H1 (cell line): Measurements from ENCODE around the gene MYLIP. TPM values are rescaled to one million over a fixed set of nuclear protein-coding genes. Genes with fewer than 3 reads are reported as not detected.

Experiments
- CTCF ChIA-PET: fragments of 300-600 bp; sonication (Branson Sonifier 250); formaldehyde crosslinking; loops from one replicate; lab custom pipeline; 2021; ENCODE audit not compliant: partially characterized antibody; lab: Charles Lee
- POLR2A ChIA-PET: fragments of 300-600 bp; sonication (Branson Sonifier 250); formaldehyde crosslinking; loops from one replicate; lab custom pipeline; 2021; ENCODE audit warnings: inconsistent platforms; ENCODE audit not compliant: partially characterized antibody; lab: Charles Lee
- DNase-seq, 2 experiments: peaks; one replicate each; pipeline versions ENCODE4 v3.0.0 to v3.0.0-alpha.2; 2010 to 2022; ENCODE audit warnings: low spot score in 2 of 2, low read depth in 1 of 2, mixed read lengths in 1 of 2
- FAIRE-seq: peaks from 2 replicates; lab custom pipeline; 2011; peaks lifted over from hg19 to GRCh38; lab: Jason Lieb, UNC
- H2AFZ ChIP-seq: 2 replicates; pipeline ENCODE4 v1.8.1; 2012; ENCODE audit warnings: low read length, inconsistent platforms
- H2AK5ac ChIP-seq: 2 replicates; pipeline ENCODE4 v1.6.1; 2013; ENCODE audit warnings: low read depth, low read length
- H2BK120ac ChIP-seq: replicated peaks from 2 replicates; pipeline ENCODE3; 2013; ENCODE audit warnings: low read depth, low read length, inconsistent platforms
- H2BK12ac ChIP-seq: 2 replicates; pipeline ENCODE4 v1.6.1; 2013; ENCODE audit warnings: low read depth, low read length
- H2BK15ac ChIP-seq: 2 replicates; pipeline ENCODE4 v1.6.1; 2013; ENCODE audit warnings: low read length
- H2BK20ac ChIP-seq: 2 replicates; pipeline ENCODE4 v1.6.1; 2013; ENCODE audit warnings: low read length
- H2BK5ac ChIP-seq: 2 replicates; pipeline ENCODE4 v1.6.1; 2013; ENCODE audit warnings: low read depth, low read length
- H3K14ac ChIP-seq: 2 replicates; pipeline ENCODE4 v1.6.1; 2013; ENCODE audit warnings: inconsistent platforms; ENCODE audit not compliant: insufficient read length
- H3K18ac ChIP-seq: 2 replicates; pipeline ENCODE4 v1.6.1; 2013; ENCODE audit warnings: low read length; ENCODE audit errors: extremely low read depth
- H3K23ac ChIP-seq: 2 replicates; pipeline ENCODE4 v1.6.1; 2013; ENCODE audit warnings: inconsistent platforms; ENCODE audit not compliant: insufficient read length
- H3K23me2 ChIP-seq: 2 replicates; pipeline ENCODE4 v1.6.1; 2013; ENCODE audit warnings: low read depth, low read length
- H3K27ac ChIP-seq: 2 replicates; pipeline ENCODE4 v1.6.1; 2011; ENCODE audit warnings: low read depth, low read length, inconsistent platforms
- H3K27me3 ChIP-seq, 4 experiments: replicated peaks in 1 of 4; 1 replicate in 1 of 4; 2 replicates in 3 of 4; pipeline versions ENCODE4 v1.6.1 to v1.8.1; 2011 to 2013; ENCODE audit warnings: low read length in 3 of 4, mild to moderate bottlenecking in 3 of 4, inconsistent platforms in 2 of 4, mixed read lengths in 2 of 4, moderate library complexity in 1 of 4; ENCODE audit not compliant: control insufficient read depth in 3 of 4, insufficient read depth in 3 of 4; ENCODE audit errors: extremely low read depth in 1 of 4
- H3K36me3 ChIP-seq, 4 experiments: 2 replicates each; pipeline versions ENCODE4 v1.6.1 to v1.8.1; 2011 to 2013; ENCODE audit warnings: mild to moderate bottlenecking in 4 of 4, low read length in 3 of 4, moderate library complexity in 2 of 4, control low read depth in 1 of 4, inconsistent platforms in 1 of 4; ENCODE audit not compliant: insufficient read depth in 4 of 4, control insufficient read depth in 2 of 4
- H3K4ac ChIP-seq: replicated peaks from 2 replicates; pipeline ENCODE3; 2013; ENCODE audit warnings: low read length, low read depth, mixed read lengths, inconsistent platforms; ENCODE audit not compliant: insufficient read length
- H3K4me1 ChIP-seq, 4 experiments: replicated peaks in 1 of 4; 1 replicate in 1 of 4; 2 replicates in 3 of 4; pipeline versions ENCODE4 v1.6.1 to v1.8.1; 2011 to 2013; ENCODE audit warnings: low read length in 3 of 4, inconsistent platforms in 2 of 4, mixed read lengths in 1 of 4; ENCODE audit not compliant: insufficient read depth in 4 of 4, control insufficient read depth in 3 of 4
- H3K4me2 ChIP-seq, 2 experiments: 2 replicates each; pipeline versions ENCODE4 v1.6.1 to v1.8.1; 2011 to 2013; ENCODE audit warnings: low read depth in 2 of 2, low read length in 2 of 2, control low read depth in 1 of 2, inconsistent platforms in 1 of 2, mild to moderate bottlenecking in 1 of 2; ENCODE audit not compliant: insufficient read depth in 1 of 2
- H3K4me3 ChIP-seq, 4 experiments: fragments of 200-600, 300-600 bp in 1 of 4; sonication (generic), shearing (Covaris generic), sonication (Bioruptor Twin) in 1 of 4; 2 replicates each; pipeline versions ENCODE4 v1.5.1 to v1.8.1; 2011 to 2016; ENCODE audit warnings: low read length in 4 of 4, low read depth in 3 of 4, control low read depth in 2 of 4, inconsistent platforms in 2 of 4, mild to moderate bottlenecking in 2 of 4, mixed read lengths in 1 of 4, moderate library complexity in 1 of 4; ENCODE audit not compliant: insufficient read depth in 2 of 4; ENCODE audit errors: extremely low read depth in 1 of 4
- H3K56ac ChIP-seq: replicated peaks from 2 replicates; pipeline ENCODE3; 2013; ENCODE audit warnings: low read depth, mild to moderate bottlenecking, mixed read lengths, low read length, inconsistent platforms; ENCODE audit not compliant: insufficient read length
- H3K79me1 ChIP-seq: 2 replicates; pipeline ENCODE4 v1.6.1; 2013; ENCODE audit warnings: low read depth, low read length, control low read depth
- H3K79me2 ChIP-seq, 2 experiments: 2 replicates each; pipeline versions ENCODE4 v1.6.1 to v1.8.1; 2012 to 2013; ENCODE audit warnings: low read length in 2 of 2, mild to moderate bottlenecking in 2 of 2, inconsistent platforms in 1 of 2; ENCODE audit not compliant: insufficient read depth in 2 of 2, control insufficient read depth in 1 of 2
- H3K9ac ChIP-seq, 4 experiments: replicated peaks in 1 of 4; 1 replicate in 1 of 4; 2 replicates in 3 of 4; pipeline versions ENCODE4 v1.6.1 to v1.8.1; 2011 to 2013; ENCODE audit warnings: low read depth in 3 of 4, low read length in 3 of 4, control low read depth in 2 of 4, mild to moderate bottlenecking in 2 of 4, moderate library complexity in 2 of 4, inconsistent platforms in 1 of 4; ENCODE audit errors: extremely low read depth in 1 of 4
- H3K9me3 ChIP-seq, 2 experiments: 2 replicates each; pipeline versions ENCODE4 v1.6.1 to v1.8.1; 2012 to 2013; ENCODE audit warnings: mild to moderate bottlenecking in 2 of 2, moderate library complexity in 2 of 2, control low read depth in 1 of 2, inconsistent platforms in 1 of 2, low read depth in 1 of 2, low read length in 1 of 2, mixed read lengths in 1 of 2; ENCODE audit not compliant: insufficient read depth in 2 of 2
- H4K20me1 ChIP-seq, 2 experiments: replicated peaks in 1 of 2; 2 replicates each; pipeline versions ENCODE3 to v1.8.1; 2011 to 2013; ENCODE audit warnings: inconsistent platforms in 2 of 2, low read length in 2 of 2, mild to moderate bottlenecking in 1 of 2; ENCODE audit not compliant: insufficient read depth in 2 of 2, control insufficient read depth in 1 of 2
- H4K5ac ChIP-seq: 2 replicates; pipeline ENCODE4 v1.6.1; 2013; ENCODE audit warnings: low read length, low read depth, mixed read lengths, inconsistent platforms; ENCODE audit not compliant: insufficient read length
- H4K8ac ChIP-seq: 2 replicates; pipeline ENCODE4 v1.8.0; 2013; ENCODE audit warnings: mild to moderate bottlenecking, moderate library complexity, low read length, inconsistent platforms; ENCODE audit not compliant: insufficient read depth; ENCODE audit errors: extremely low read depth
- H4K91ac ChIP-seq: replicated peaks from 2 replicates; pipeline ENCODE3; 2013; ENCODE audit warnings: low read length, mixed read lengths, inconsistent platforms; ENCODE audit not compliant: insufficient read length
- ASH2L ChIP-seq: fragments of 200-600, 300-600 bp; sonication (generic); IDR thresholded peaks from one replicate; pipeline ENCODE4 v1.7.1; 2017; ENCODE audit warnings: low read length
- ATF2 ChIP-seq: IDR thresholded peaks from 2 replicates; pipeline ENCODE4 v1.6.1; 2012; ENCODE audit warnings: low read length, inconsistent platforms
- CTBP2 ChIP-seq: IDR thresholded peaks from 2 replicates; pipeline ENCODE4 v1.7.0; 2011; ENCODE audit warnings: borderline replicate concordance, mild to moderate bottlenecking, moderate library complexity, mixed read lengths, low read length; ENCODE audit not compliant: insufficient read depth, insufficient read length
- EGR1 ChIP-seq: IDR thresholded peaks from 2 replicates; pipeline ENCODE4 v1.6.1; 2011; ENCODE audit warnings: low read depth, low read length, borderline replicate concordance
- EP300 ChIP-seq, 2 experiments: IDR thresholded peaks; 1 replicate in 1 of 2; 2 replicates in 1 of 2; pipeline ENCODE4 v1.6.1; 2011 to 2012; ENCODE audit warnings: low read depth in 2 of 2, low read length in 2 of 2, mild to moderate bottlenecking in 2 of 2, borderline replicate concordance in 1 of 2, inconsistent platforms in 1 of 2, moderate library complexity in 1 of 2
- GABPA ChIP-seq: IDR thresholded peaks from 2 replicates; pipeline ENCODE4 v1.6.1; 2011; ENCODE audit warnings: mild to moderate bottlenecking, low read length, moderate library complexity, borderline replicate concordance; ENCODE audit not compliant: insufficient read depth
- JUN ChIP-seq: IDR thresholded peaks from 2 replicates; pipeline ENCODE4 v1.6.1; 2011; ENCODE audit warnings: low read depth, mild to moderate bottlenecking, improper control_type of control experiment, low read length
- KDM1A ChIP-seq: fragments of 200-600, 300-600 bp; sonication (generic); IDR thresholded peaks from 2 replicates; pipeline ENCODE4 v1.7.1; 2016; ENCODE audit warnings: mild to moderate bottlenecking, low read length, borderline replicate concordance
- SAP30 ChIP-seq: fragments of 300-600 bp; sonication (generic); IDR thresholded peaks from 2 replicates; pipeline ENCODE4 v1.7.1; 2012; ENCODE audit warnings: low read length, moderate library complexity, mild to moderate bottlenecking, inconsistent platforms; ENCODE audit not compliant: insufficient read depth, insufficient replicate concordance
- SRF ChIP-seq: IDR thresholded peaks from 2 replicates; pipeline ENCODE4 v1.6.1; 2011; ENCODE audit warnings: mild to moderate bottlenecking, low read depth, low read length, moderate library complexity
- TBP ChIP-seq: IDR thresholded peaks from 2 replicates; pipeline ENCODE4 v1.6.1; 2011; ENCODE audit warnings: low read depth, low read length, improper control_type of control experiment
- TEAD4 ChIP-seq: IDR thresholded peaks from 2 replicates; pipeline ENCODE4 v1.6.1; 2012; ENCODE audit warnings: low read depth, low read length, inconsistent platforms, mixed read lengths
- WGBS, 2 experiments: shearing (Covaris generic) in 1 of 2; methylation state at CpG; one replicate each; pipeline versions ENCODE4 v1.1.6 to v1.1.7; 2013 to 2015; ENCODE audit warnings: low lambda C conversion rate in 2 of 2, mixed read lengths in 2 of 2, inconsistent platforms in 1 of 2, low coverage in 1 of 2, missing lambda C conversion rate in 1 of 2; ENCODE audit not compliant: insufficient replicate concordance in 2 of 2, insufficient coverage in 1 of 2, insufficient read length in 1 of 2; ENCODE audit errors: extremely low coverage in 1 of 2, missing lambda C conversion rate in 1 of 2; 5-methylcytosine and 5-hydroxymethylcytosine counted together
- polyA plus RNA-seq, 7 experiments: library from polyadenylated mRNA; depleted of rRNA in 3 of 7; stranded (reverse) in 5 of 7; unstranded in 2 of 7; fragments of >200 nt in 5 of 7; fragments of 200-250 nt in 2 of 7; gene quantifications; 1 replicate in 5 of 7; 2 replicates in 1 of 7; 4 replicates in 1 of 7; pipeline versions ENCODE4 v1.2.1 to v1.2.3, GENCODE V29; 2011 to 2013; ENCODE audit warnings: missing spikeins in 2 of 7, mixed read lengths in 2 of 7
- total RNA-seq: library from RNA; stranded (reverse); fragmentation: NEBNext Ultra II Directional; extraction: Animal tissue kit (Norgen Biotek cat#: 25700); gene quantifications from 2 replicates; pipeline ENCODE4 v1.2.1, GENCODE V29; 2021

MYLIP gene
- total and polyA plus RNA-seq, 2 of the 8 experiments (the other 6 are each of a cell fraction or from before 2014, with no cell fraction given) = 21.1 to 26.9 TPM

GRCh38 chr6:16105854-16106253, 23.0 kb upstream of the MYLIP start:
- H3K4me1 ChIP-seq = peaks cover 0 to 3% (median 0%) of the 10 kb centered on the region in 4 experiments; a peak in 1 of 7 replicates
- TF ChIP-seq SAP30 (no peak), GABPA (no peak), EGR1 (no peak), KDM1A (no peak), EP300 (IDR thresholded peaks at IDR 0.05; ENCODE audit: borderline replicate concordance in 1 of 2, low read depth in 2 of 2, low read length in 2 of 2) (no peak), TEAD4 (no peak), CTBP2 (no peak), ASH2L (no peak), TBP (no peak), JUN (no peak), ATF2 (no peak), SRF (no peak)

More at GRCh38 chr6:16105854-16106253, 23.0 kb upstream of the MYLIP start:
- H3K56ac ChIP-seq = no peak overlapping the region
- H3K23me2 ChIP-seq = no peaks in the 10 kb centered on the region
- DNase-seq (no peak), FAIRE-seq (no peak)
- no peak overlapping the region for H4K91ac ChIP-seq
- H3K9ac ChIP-seq = no peak overlapping the region
- no peak overlapping the region for H2BK12ac ChIP-seq
- ChIA-PET CTCF (interaction anchor here (1.2 to 1.7 kb wide), 2 partner anchors 21 to 23 kb away, joined by 3 to 5 read pairs; partner anchors contain the start of gene MYLIP), POLR2A (no interaction called here)
- H2AFZ ChIP-seq = no peak overlapping the region
- no peaks in the 10 kb centered on the region for H3K79me1 ChIP-seq
- no peak overlapping the region for H4K5ac ChIP-seq
- no peak overlapping the region for H2BK15ac ChIP-seq
- no peaks in the 10 kb centered on the region for H3K9me3 ChIP-seq
- no peak overlapping the region for H2BK20ac ChIP-seq
- no peak overlapping the region for H3K18ac ChIP-seq
- no peak overlapping the region for H2BK120ac ChIP-seq
- H3K23ac ChIP-seq = no peak overlapping the region
- H3K27ac ChIP-seq = no peak overlapping the region
- H3K36me3 ChIP-seq = no peaks in the 10 kb centered on the region
- no peak overlapping the region for H2BK5ac ChIP-seq
- H3K4me3 ChIP-seq = no peak overlapping the region
- no peak overlapping the region for H4K8ac ChIP-seq
- no peaks in the 10 kb centered on the region for H3K79me2 ChIP-seq
- no peak overlapping the region for H2AK5ac ChIP-seq
- no peaks in the 10 kb centered on the region for H3K27me3 ChIP-seq
- no peak overlapping the region for H3K14ac ChIP-seq
- H3K4ac ChIP-seq = no peak overlapping the region
- H4K20me1 ChIP-seq = no peaks in the 10 kb centered on the region
- WGBS, 2 experiments = 89% methylated on average over 4 of the region's 4 CpGs; no CpG with 5 or more reads in 1 of the 2 experiments
- H3K4me2 ChIP-seq = no peak overlapping the region
